HG02884 (cell line): ENCODE data around the gene PEX16.
"Not testable (repeated sequence)": the region's sequence is repeated elsewhere in the genome, so short reads cannot be mapped to it uniquely, and the experiment has no call there.

ENCODE experiments used
- ATAC-seq: cut with Tn5 transposase; IDR thresholded peaks from one replicate; pipeline ENCODE4 v1.9.1; 2021; ENCODE audit warnings: mild to moderate bottlenecking, moderate library complexity; ENCODE audit not compliant: unreplicated experiment

Gene PEX16

GRCh38 chr11:45918962-45919675, 1.4 kb upstream of the PEX16 start:
- no peak for ATAC-seq

- ATAC-seq = no peak
Observed at GRCh38 chr11:45918331-45918941, 759 bp upstream of the PEX16 start.

GRCh38 chr11:45917286-45917622, 423 bp downstream of the PEX16 start:
- ATAC-seq = no peak

- ATAC-seq = no peak
Observed at GRCh38 chr11:45915446-45915845, 2.2 kb downstream of the PEX16 start.

- no peak for ATAC-seq
Observed at GRCh38 chr11:45913942-45914635, 3.6 kb downstream of the PEX16 start.

- ATAC-seq = no peak
Observed at GRCh38 chr11:45913514-45913913, 4.2 kb downstream of the PEX16 start.

GRCh38 chr11:45910623-45911022, 7.1 kb downstream of the PEX16 start:
- no peak for ATAC-seq

- ATAC-seq = no peak
Observed at GRCh38 chr11:45909594-45910475, 7.8 kb downstream of the PEX16 start.

- ATAC-seq = no peak
Observed at GRCh38 chr11:45907911-45908370, 9.7 kb downstream of the PEX16 start.

- ATAC-seq = no peak
Observed at GRCh38 chr11:45906965-45907611, 10.6 kb downstream of the PEX16 start, which contains the start of gene FREY1. TSS of gene FREY1 (minus strand) at chr11:45907271. CDS start at chr11:45907245, 26 bp downstream.

- no peak for ATAC-seq
Observed at GRCh38 chr11:45906096-45906682, 11.5 kb downstream of the PEX16 start.

GRCh38 chr11:45905576-45905975, 12.1 kb downstream of the PEX16 start:
- not testable (repeated sequence) for ATAC-seq

GRCh38 chr11:45905095-45905494, 12.6 kb downstream of the PEX16 start:
- no peak for ATAC-seq

GRCh38 chr11:45904309-45904915, 13.3 kb downstream of the PEX16 start:
- ATAC-seq = no peak

- no peak for ATAC-seq
Observed at GRCh38 chr11:45902452-45903380, 15.0 kb downstream of the PEX16 start.

- ATAC-seq = no peak
Observed at GRCh38 chr11:45901626-45902025, 16.1 kb downstream of the PEX16 start.

GRCh38 chr11:45900916-45901617, 16.6 kb downstream of the PEX16 start:
- ATAC-seq = no peak
